ENCODE measurements around the gene OR2A7. TPM values are rescaled to one million over a fixed set of nuclear protein-coding genes. Genes with fewer than 3 reads are reported as not detected.

The OR2A7 gene
- total RNA-seq, result not detected in 2 replicates

GRCh38 chr7:144264692-144265091 is at the start of gene OR2A7:
TSS of gene OR2A7 (minus strand) at chr7:144264792. CDS start at chr7:144259628, 5,164 bp downstream.

GRCh38 chr7:144311872-144312469 is 47.4 kb upstream of the OR2A7 start, which contains the start of gene OR2A1:
TSS of gene OR2A1 (plus strand) at chr7:144312419. CDS start at chr7:144318125, 5,706 bp downstream.

GRCh38 chr7:144269188-144269587 is 4.6 kb upstream of the OR2A7 start, which contains the start of gene CTAGE8:
TSS of gene CTAGE8 (minus strand) at chr7:144269288. CDS start at chr7:144269250, 38 bp downstream.

GRCh38 chr7:144239365-144239764 is 25.2 kb downstream of the OR2A7 start, which contains the start of gene OR2A42:
TSS of gene OR2A42 (minus strand) at chr7:144239605. CDS start at chr7:144232843, 6,762 bp downstream.

Other genes with a start within 250 kb of the OR2A7 start
- gene OR2A5, start 215.8 kb downstream of the OR2A7 start, total RNA-seq, result not detected in 2 replicates
- not detected in 2 replicates for gene OR2A25, start 195.0 kb downstream of the OR2A7 start, total RNA-seq
- not detected in 2 replicates for gene OR2A12, start 178.5 kb downstream of the OR2A7 start, total RNA-seq
- not detected in 2 replicates for gene OR2A2, start 155.2 kb downstream of the OR2A7 start, total RNA-seq
- gene OR2A14, start 141.6 kb downstream of the OR2A7 start, total RNA-seq, result not detected in 2 replicates
- 0.09 TPM in 1 of 2 replicates, not detected in the other for gene CTAGE4, start 81.3 kb downstream of the OR2A7 start, total RNA-seq
- gene ARHGEF35, start 69.0 kb downstream of the OR2A7 start, total RNA-seq, result under 0.01 and 0.43 TPM in 2 replicates
- gene OR2A42, start 25.2 kb downstream of the OR2A7 start, total RNA-seq, result not detected in 2 replicates
- gene CTAGE8, start 4.5 kb upstream of the OR2A7 start, total RNA-seq, result not detected in 2 replicates
- under 0.01 TPM in 1 of 2 replicates, not detected in the other for gene OR2A1, start 47.6 kb upstream of the OR2A7 start, total RNA-seq
- 0.11 and 0.34 TPM in 2 replicates for gene ARHGEF5, start 90.6 kb upstream of the OR2A7 start, total RNA-seq
- gene NOBOX, start 138.9 kb upstream of the OR2A7 start, total RNA-seq, result not detected in 2 replicates

Data from dermis lymphatic vessel endothelial cell (primary cell).